GM19193 (cell line): ENCODE results near the gene TMEM109.
A peak's percentile ranks its signal among the peaks of the same experiment; 100 is the strongest.

Experiments used
- POLR2A ChIP-seq: IDR thresholded peaks from 4 replicates; pipeline ENCODE4 v1.6.1; 2011; ENCODE audit not compliant: insufficient read depth, insufficient read length; ENCODE audit errors: extremely low read depth

Gene TMEM109

DNA sequence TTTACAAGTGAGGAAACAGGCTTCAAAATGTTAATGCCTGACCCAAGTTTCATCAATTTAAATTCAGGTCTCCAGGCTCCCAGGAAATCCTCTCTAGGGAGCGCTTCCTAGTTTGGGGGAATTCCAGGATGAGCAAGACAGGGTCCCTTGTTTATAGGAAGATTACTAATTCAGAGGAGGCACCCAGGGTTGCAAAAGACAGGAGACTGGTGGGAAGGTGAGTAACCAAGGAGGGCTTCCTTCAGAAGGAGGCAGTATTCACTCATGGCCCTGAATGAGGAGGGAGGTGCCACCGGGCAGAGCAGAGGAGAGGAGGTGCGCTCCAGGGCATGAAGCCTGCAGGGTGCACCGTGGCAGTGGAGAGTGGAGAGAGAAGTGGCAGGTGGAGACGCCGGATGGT lies 11.9 kb downstream of the TMEM109 start:
- no peak for TF ChIP-seq POLR2A

GRCh38 chr11:60926500-60926899 lies 12.5 kb downstream of the TMEM109 start:
- no peak for TF ChIP-seq POLR2A

GRCh38 chr11:60927061-60927592 lies 13.2 kb downstream of the TMEM109 start:
- TF ChIP-seq POLR2A, result no peak

DNA sequence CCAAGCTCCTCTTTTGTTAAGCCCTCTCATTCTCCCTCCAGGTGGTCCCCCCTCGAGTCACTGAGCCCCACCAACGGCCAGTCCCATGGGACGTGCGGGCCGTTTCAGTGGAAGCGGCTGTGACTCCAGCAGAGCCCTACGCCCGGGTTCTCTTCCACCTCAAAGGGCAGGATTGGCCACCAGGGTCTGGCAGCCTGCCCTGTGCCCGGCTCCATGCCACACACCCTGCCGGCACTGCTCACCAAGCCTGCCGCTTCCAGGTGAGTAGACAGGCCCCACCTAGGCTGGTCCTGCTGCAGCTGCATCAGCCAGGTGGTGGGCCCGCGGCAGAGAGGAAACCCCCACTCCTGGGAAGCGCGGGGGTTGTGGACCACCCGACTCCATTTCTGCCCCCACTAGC lies 13.6 kb downstream of the TMEM109 start:
- no peak for TF ChIP-seq POLR2A

GRCh38 chr11:60928563-60929001 lies 14.6 kb downstream of the TMEM109 start:
- no peak for TF ChIP-seq POLR2A

GRCh38 chr11:60929764-60930163 lies 15.8 kb downstream of the TMEM109 start:
- TF ChIP-seq POLR2A, result no peak

- no peak for TF ChIP-seq POLR2A
These were observed 16.4 kb downstream of the TMEM109 start for GRCh38 chr11:60930394-60930793.

DNA sequence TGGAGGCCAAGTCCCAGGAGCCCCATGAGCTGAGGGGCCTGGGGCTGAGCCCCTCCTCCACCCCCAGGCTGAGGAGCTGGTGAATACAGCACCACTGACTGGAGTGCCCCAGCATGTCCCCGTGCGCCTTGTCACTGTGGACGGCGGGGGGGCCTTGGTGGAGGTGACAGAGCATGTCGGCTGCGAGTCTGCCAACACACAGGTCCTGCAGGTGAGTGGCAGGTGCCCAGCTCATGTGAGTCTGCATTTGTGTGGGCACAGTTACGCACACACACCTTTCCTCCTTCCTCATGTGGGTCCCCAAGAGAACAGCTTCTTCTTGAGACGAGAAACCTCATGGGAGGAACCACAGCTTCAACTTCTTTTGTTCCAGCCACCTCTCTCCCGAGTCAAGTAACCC lies 18.0 kb downstream of the TMEM109 start:
- TF ChIP-seq POLR2A, result no peak

GRCh38 chr11:60932605-60933356 lies 18.8 kb downstream of the TMEM109 start:
- TF ChIP-seq POLR2A, result no peak

GRCh38 chr11:60933416-60934123 lies 19.6 kb downstream of the TMEM109 start:
- TF ChIP-seq POLR2A, result no peak

GRCh38 chr11:60934124-60934789 lies 20.3 kb downstream of the TMEM109 start:
- TF ChIP-seq POLR2A, result no peak

- no peak for TF ChIP-seq POLR2A
These were observed 21.0 kb downstream of the TMEM109 start for GRCh38 chr11:60934790-60935605.

- TF ChIP-seq POLR2A, result no peak
These were observed 21.9 kb downstream of the TMEM109 start for GRCh38 chr11:60935676-60936442.

- TF ChIP-seq POLR2A, result peak; percentile 6
These were observed 22.6 kb downstream of the TMEM109 start for GRCh38 chr11:60936467-60937143.

GRCh38 chr11:60937144-60937527 lies 23.2 kb downstream of the TMEM109 start:
- TF ChIP-seq POLR2A, result peak; percentile 3
